ENCODE results near the gene KRTAP9-1. TPM values are rescaled to one million over a fixed set of nuclear protein-coding genes. Genes with fewer than 3 reads are reported as not detected.

The KRTAP9-1 gene
- total and polyA plus RNA-seq, 2 of the 13 experiments (the other 11 are each of a cell fraction or from before 2014, with no cell fraction given) = not detected

DNA sequence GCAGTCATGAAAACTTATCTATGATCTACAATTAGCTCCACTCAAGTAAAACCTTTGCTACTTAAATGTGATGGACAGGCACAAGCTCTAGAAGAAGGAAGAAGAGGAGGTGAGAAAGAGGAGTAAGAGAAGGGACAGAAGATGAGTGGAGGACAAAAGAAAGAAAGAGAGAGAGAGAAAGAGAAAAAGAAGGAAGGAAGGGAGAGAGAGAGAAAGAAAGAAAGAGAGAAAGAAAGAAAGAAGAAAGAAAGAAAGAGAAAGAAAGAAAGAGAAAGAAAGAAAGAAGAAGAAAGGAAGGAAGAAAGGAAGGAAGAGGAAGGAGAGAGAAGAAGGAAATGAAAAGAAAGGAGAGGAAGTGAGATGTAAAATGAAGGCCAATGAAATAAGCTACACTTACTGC, 40.4 kb downstream of the KRTAP9-1 start:
- in situ Hi-C loops (cut with HindIII; ENCODE audit: extremely low pct_ligation_motif_present, low pct_unique_long_range_greater_than_20kb) = no loop called here
- intact Hi-C loops (cut with micrococcal nuclease; ENCODE audit: unreplicated experiment) = no loop called here
- Histone ChIP-seq H3K27me3 (ENCODE audit: control insufficient read depth in 1 of 2, insufficient read depth in 2 of 2, low read length in 2 of 2) (peaks cover 0 to 5% of the 10 kb centered on the region in 2 experiments; a peak in 3 of 5 replicates), H3K4me2 (ENCODE audit: low read depth, low read length) (no peak overlapping the region), H2AFZ (ENCODE audit: low read length) (no peak overlapping the region), H3K79me2 (ENCODE audit: insufficient read depth, low read length) (no peaks in the 10 kb centered on the region), H3K9me3 (ENCODE audit: low read length) (no peaks in the 10 kb centered on the region), H3K27ac (ENCODE audit: extremely low read length, insufficient read depth, low read length) (no peak overlapping the region), H3K4me3 (replicated peaks in 1 of 3; ENCODE audit: insufficient read depth in 1 of 3, low read depth in 2 of 3, low read length in 3 of 3) (no peak overlapping the region), H4K20me1 (ENCODE audit: insufficient read depth, low read length) (no peaks in the 10 kb centered on the region), H3K36me3 (replicated peaks in 1 of 2; ENCODE audit: control insufficient read depth in 1 of 2, insufficient read depth in 2 of 2, low read length in 2 of 2) (no peaks in the 10 kb centered on the region), H3K9ac (ENCODE audit: insufficient read depth, low read depth, low read length) (no peak overlapping the region), H3K4me1 (ENCODE audit: insufficient read depth, low read length) (no peaks in the 10 kb centered on the region)
- POLR2A ChIA-PET = no interaction called here
- DNase-seq (ENCODE audit: low spot score) (no peak), FAIRE-seq (no peak), ATAC-seq (no peak)
- CTCF ChIA-PET (ENCODE audit: low intra/inter-chr PET ratio, low total read pairs) = no interaction called here
- no peak for TF ChIP-seq IRX3 (CRISPR knock-in tag; IDR thresholded peaks at IDR 0.05; ENCODE audit: borderline replicate concordance, low read depth)
- TF ChIP-seq, protein P1, sequence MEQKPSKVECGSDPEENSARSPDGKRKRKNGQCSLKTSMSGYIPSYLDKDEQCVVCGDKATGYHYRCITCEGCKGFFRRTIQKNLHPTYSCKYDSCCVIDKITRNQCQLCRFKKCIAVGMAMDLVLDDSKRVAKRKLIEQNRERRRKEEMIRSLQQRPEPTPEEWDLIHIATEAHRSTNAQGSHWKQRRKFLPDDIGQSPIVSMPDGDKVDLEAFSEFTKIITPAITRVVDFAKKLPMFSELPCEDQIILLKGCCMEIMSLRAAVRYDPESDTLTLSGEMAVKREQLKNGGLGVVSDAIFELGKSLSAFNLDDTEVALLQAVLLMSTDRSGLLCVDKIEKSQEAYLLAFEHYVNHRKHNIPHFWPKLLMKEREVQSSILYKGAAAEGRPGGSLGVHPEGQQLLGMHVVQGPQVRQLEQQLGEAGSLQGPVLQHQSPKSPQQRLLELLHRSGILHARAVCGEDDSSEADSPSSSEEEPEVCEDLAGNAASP (CRISPR knock-in tag; IDR thresholded peaks at IDR 0.05; ENCODE audit: borderline replicate concordance) = no peak
- TF ChIP-seq MYNN (CRISPR knock-in tag; IDR thresholded peaks at IDR 0.05; ENCODE audit: low read depth) = no peak
- TF ChIP-seq ZNF576 (CRISPR knock-in tag; IDR thresholded peaks at IDR 0.05) = no peak
- TF ChIP-seq, protein P2, sequence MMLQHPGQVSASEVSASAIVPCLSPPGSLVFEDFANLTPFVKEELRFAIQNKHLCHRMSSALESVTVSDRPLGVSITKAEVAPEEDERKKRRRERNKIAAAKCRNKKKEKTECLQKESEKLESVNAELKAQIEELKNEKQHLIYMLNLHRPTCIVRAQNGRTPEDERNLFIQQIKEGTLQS (CRISPR knock-in tag; IDR thresholded peaks at IDR 0.05) = no peak
- no peak for TF ChIP-seq ZNF704 (CRISPR knock-in tag; IDR thresholded peaks at IDR 0.05; ENCODE audit: borderline replicate concordance)
- no peak for TF ChIP-seq CENPX (CRISPR knock-in tag; IDR thresholded peaks at IDR 0.05)
- no peak for TF ChIP-seq TERF1 (CRISPR knock-in tag; IDR thresholded peaks at IDR 0.05)
- TF ChIP-seq RFX5 (IDR thresholded peaks at IDR 0.05; ENCODE audit: low read depth, low read length) = no peak
- TF ChIP-seq, protein P3, sequence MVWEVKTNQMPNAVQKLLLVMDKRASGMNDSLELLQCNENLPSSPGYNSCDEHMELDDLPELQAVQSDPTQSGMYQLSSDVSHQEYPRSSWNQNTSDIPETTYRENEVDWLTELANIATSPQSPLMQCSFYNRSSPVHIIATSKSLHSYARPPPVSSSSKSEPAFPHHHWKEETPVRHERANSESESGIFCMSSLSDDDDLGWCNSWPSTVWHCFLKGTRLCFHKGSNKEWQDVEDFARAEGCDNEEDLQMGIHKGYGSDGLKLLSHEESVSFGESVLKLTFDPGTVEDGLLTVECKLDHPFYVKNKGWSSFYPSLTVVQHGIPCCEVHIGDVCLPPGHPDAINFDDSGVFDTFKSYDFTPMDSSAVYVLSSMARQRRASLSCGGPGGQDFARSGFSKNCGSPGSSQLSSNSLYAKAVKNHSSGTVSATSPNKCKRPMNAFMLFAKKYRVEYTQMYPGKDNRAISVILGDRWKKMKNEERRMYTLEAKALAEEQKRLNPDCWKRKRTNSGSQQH (CRISPR knock-in tag; IDR thresholded peaks at IDR 0.05; ENCODE audit: low read depth) = no peak
- no peak for TF ChIP-seq ZNF839 (CRISPR knock-in tag; IDR thresholded peaks at IDR 0.05; ENCODE audit: borderline replicate concordance)
- no peak for TF ChIP-seq KDM4B (CRISPR knock-in tag; IDR thresholded peaks at IDR 0.05)
- no TSS peak for BruUV-seq (replicated peaks)
